Measurements from ENCODE around the gene SOX2. TPM values are rescaled to one million over a fixed set of nuclear protein-coding genes. Genes with fewer than 3 reads are reported as not detected.

The SOX2 gene
- polyA plus RNA-seq, 1 donor from 2014 or later, result 7.5 TPM

DNA sequence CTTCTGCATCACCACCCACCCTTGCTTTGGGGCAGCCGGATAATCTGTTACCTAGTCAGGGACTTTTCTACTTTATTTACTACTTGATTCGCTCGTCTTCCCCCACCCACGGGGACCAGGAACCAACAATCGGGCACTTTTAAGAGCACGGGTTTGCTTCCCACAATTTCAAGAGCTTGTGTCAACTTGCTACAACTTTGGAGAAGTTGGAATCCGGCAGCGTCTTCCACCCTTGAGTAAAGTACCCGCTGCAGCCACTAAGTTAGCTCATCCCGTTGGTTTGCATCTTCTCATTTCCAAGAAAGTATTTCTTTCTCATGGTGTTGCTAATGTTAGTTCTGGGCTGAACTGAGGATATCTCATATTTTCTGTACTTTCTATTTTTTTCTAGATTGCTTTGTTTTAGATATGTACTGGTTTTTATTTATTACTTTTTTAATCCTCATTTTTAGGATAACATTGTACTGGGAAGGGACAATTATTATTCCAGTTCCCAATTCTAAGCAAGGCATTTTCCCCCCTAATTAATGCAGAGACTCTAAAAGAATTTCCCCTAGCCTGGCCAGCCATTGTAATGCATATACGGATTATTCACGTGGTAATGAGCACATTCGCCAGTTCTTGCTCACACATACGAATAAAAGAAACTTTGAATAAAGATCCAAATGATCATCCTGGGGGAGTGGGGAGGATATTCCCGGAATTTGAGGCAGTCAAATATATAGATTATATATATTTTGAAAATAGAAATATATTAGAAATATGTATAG lies 4.0 kb downstream of the SOX2 start:
- Histone ChIP-seq H3F3A (ENCODE audit: insufficient read depth, low read length, poor library complexity, severe bottlenecking) (peaks cover 6% of the 10 kb centered on the region), H3K4me3 (ENCODE audit: low read length) (no peak overlapping the region), H3K9ac (ENCODE audit: low read length) (no peak overlapping the region), H3K4me2 (ENCODE audit: low read length) (no peak overlapping the region), H4K20me1 (ENCODE audit: insufficient read depth) (no peaks in the 10 kb centered on the region), H3K9me3 (ENCODE audit: low read length) (no peaks in the 10 kb centered on the region), H2AFZ (ENCODE audit: low read depth, low read length) (no peak overlapping the region), H3K27me3 (ENCODE audit: insufficient read depth, low read depth, low read length) (peaks cover 51% of the 10 kb centered on the region), H3K9me2 (ENCODE audit: insufficient read depth, low read length) (no peaks in the 10 kb centered on the region), H3K36me3 (ENCODE audit: insufficient read depth, low read length) (no peaks in the 10 kb centered on the region), H3K79me2 (replicated peaks; ENCODE audit: insufficient read depth, low read length) (peaks cover 81% of the 10 kb centered on the region), H3K27ac (ENCODE audit: low read length) (no peak overlapping the region)
- TF ChIP-seq, protein P1, sequence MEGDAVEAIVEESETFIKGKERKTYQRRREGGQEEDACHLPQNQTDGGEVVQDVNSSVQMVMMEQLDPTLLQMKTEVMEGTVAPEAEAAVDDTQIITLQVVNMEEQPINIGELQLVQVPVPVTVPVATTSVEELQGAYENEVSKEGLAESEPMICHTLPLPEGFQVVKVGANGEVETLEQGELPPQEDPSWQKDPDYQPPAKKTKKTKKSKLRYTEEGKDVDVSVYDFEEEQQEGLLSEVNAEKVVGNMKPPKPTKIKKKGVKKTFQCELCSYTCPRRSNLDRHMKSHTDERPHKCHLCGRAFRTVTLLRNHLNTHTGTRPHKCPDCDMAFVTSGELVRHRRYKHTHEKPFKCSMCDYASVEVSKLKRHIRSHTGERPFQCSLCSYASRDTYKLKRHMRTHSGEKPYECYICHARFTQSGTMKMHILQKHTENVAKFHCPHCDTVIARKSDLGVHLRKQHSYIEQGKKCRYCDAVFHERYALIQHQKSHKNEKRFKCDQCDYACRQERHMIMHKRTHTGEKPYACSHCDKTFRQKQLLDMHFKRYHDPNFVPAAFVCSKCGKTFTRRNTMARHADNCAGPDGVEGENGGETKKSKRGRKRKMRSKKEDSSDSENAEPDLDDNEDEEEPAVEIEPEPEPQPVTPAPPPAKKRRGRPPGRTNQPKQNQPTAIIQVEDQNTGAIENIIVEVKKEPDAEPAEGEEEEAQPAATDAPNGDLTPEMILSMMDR (IDR thresholded peaks at IDR 0.05; ENCODE audit: poor library complexity, severe bottlenecking), result no peak
- TF ChIP-seq MXI1 (conservative IDR thresholded peaks at IDR 0.05; ENCODE audit: poor library complexity, severe bottlenecking) (no peak), EP300 (conservative IDR thresholded peaks at IDR 0.05; ENCODE audit: poor library complexity, severe bottlenecking) (no peak), TAF1 (IDR thresholded peaks at IDR 0.05; ENCODE audit: low read depth) (no peak), EZH2 (IDR thresholded peaks at IDR 0.05; ENCODE audit: borderline replicate concordance, insufficient read depth, low read length, poor library complexity, severe bottlenecking) (no peak), RAD21 (conservative IDR thresholded peaks at IDR 0.05) (no peak), SMC3 (conservative IDR thresholded peaks at IDR 0.05; ENCODE audit: poor library complexity) (no peak), POLR2AphosphoS5 (IDR thresholded peaks at IDR 0.05) (no peak)
- TF ChIP-seq, protein P2, sequence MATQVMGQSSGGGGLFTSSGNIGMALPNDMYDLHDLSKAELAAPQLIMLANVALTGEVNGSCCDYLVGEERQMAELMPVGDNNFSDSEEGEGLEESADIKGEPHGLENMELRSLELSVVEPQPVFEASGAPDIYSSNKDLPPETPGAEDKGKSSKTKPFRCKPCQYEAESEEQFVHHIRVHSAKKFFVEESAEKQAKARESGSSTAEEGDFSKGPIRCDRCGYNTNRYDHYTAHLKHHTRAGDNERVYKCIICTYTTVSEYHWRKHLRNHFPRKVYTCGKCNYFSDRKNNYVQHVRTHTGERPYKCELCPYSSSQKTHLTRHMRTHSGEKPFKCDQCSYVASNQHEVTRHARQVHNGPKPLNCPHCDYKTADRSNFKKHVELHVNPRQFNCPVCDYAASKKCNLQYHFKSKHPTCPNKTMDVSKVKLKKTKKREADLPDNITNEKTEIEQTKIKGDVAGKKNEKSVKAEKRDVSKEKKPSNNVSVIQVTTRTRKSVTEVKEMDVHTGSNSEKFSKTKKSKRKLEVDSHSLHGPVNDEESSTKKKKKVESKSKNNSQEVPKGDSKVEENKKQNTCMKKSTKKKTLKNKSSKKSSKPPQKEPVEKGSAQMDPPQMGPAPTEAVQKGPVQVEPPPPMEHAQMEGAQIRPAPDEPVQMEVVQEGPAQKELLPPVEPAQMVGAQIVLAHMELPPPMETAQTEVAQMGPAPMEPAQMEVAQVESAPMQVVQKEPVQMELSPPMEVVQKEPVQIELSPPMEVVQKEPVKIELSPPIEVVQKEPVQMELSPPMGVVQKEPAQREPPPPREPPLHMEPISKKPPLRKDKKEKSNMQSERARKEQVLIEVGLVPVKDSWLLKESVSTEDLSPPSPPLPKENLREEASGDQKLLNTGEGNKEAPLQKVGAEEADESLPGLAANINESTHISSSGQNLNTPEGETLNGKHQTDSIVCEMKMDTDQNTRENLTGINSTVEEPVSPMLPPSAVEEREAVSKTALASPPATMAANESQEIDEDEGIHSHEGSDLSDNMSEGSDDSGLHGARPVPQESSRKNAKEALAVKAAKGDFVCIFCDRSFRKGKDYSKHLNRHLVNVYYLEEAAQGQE (IDR thresholded peaks at IDR 0.05; ENCODE audit: borderline replicate concordance), result no peak

DNA sequence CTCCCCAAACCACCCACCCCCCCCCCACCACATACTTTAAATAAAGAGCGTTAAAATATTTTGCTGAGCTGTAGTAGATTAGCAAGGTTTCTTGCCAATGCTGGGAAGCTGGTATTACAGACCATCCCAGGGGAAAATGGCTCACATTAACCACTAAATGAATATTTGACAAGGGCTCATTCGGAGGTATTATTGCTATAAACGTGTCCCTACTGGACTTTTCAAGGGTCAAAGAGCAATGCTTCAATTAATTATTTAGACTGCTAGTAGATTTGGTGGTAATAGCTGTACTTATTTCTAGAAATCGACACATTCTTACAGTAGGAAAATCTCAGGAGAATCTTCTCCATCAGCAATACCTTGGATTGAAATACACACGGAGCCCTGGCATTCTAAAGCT lies 5.2 kb downstream of the SOX2 start:
- H3K4me2 ChIP-seq (ENCODE audit: low read length), result no peak overlapping the region
- no peaks in the 10 kb centered on the region for H3K9me2 ChIP-seq (ENCODE audit: insufficient read depth, low read length)
- H2AFZ ChIP-seq (ENCODE audit: low read depth, low read length), result no peak overlapping the region
- peaks cover 93% of the 10 kb centered on the region for H3K79me2 ChIP-seq (replicated peaks; ENCODE audit: insufficient read depth, low read length)
- H3K9ac ChIP-seq (ENCODE audit: low read length), result no peak overlapping the region
- H3F3A ChIP-seq (ENCODE audit: insufficient read depth, low read length, poor library complexity, severe bottlenecking), result peaks cover 6% of the 10 kb centered on the region
- H3K4me3 ChIP-seq (ENCODE audit: low read length), result peak overlapping the region; percentile 4
- peaks cover 39% of the 10 kb centered on the region for H3K27me3 ChIP-seq (ENCODE audit: insufficient read depth, low read depth, low read length)
- no peaks in the 10 kb centered on the region for H3K36me3 ChIP-seq (ENCODE audit: insufficient read depth, low read length)
- no peak overlapping the region for H3K27ac ChIP-seq (ENCODE audit: low read length)
- no peaks in the 10 kb centered on the region for H3K9me3 ChIP-seq (ENCODE audit: low read length)
- TF ChIP-seq, protein P2 (IDR thresholded peaks at IDR 0.05; ENCODE audit: borderline replicate concordance), result no peak
- TF ChIP-seq EZH2 (IDR thresholded peaks at IDR 0.05; ENCODE audit: borderline replicate concordance, insufficient read depth, low read length, poor library complexity, severe bottlenecking), result no peak
- no peak for TF ChIP-seq POLR2AphosphoS5 (IDR thresholded peaks at IDR 0.05)
- no peak for TF ChIP-seq RAD21 (conservative IDR thresholded peaks at IDR 0.05)
- TF ChIP-seq SMC3 (conservative IDR thresholded peaks at IDR 0.05; ENCODE audit: poor library complexity), result no peak
- no peak for TF ChIP-seq TAF1 (IDR thresholded peaks at IDR 0.05; ENCODE audit: low read depth)
- TF ChIP-seq, protein P1 (IDR thresholded peaks at IDR 0.05; ENCODE audit: poor library complexity, severe bottlenecking), result no peak
- no peak for TF ChIP-seq EP300 (conservative IDR thresholded peaks at IDR 0.05; ENCODE audit: poor library complexity, severe bottlenecking)
- no peak for TF ChIP-seq MXI1 (conservative IDR thresholded peaks at IDR 0.05; ENCODE audit: poor library complexity, severe bottlenecking)
- H4K20me1 ChIP-seq (ENCODE audit: insufficient read depth), result no peaks in the 10 kb centered on the region
